HG03025 (cell line): Measurements from ENCODE around the gene ETV5.

ENCODE experiments used
- ATAC-seq: cut with Tn5 transposase; IDR thresholded peaks from one replicate; pipeline ENCODE4 v1.9.1; 2021; ENCODE audit warnings: mild to moderate bottlenecking, moderate library complexity; ENCODE audit not compliant: unreplicated experiment, low FRiP score

Gene ETV5

GRCh38 chr3:186097663-186098451 lies 11.0 kb downstream of the ETV5 start:
- no peak for ATAC-seq

GRCh38 chr3:186097317-186097662 lies 11.6 kb downstream of the ETV5 start:
- no peak for ATAC-seq

- no peak for ATAC-seq
Measured at GRCh38 chr3:186096290-186096689, 12.6 kb downstream of the ETV5 start.

GRCh38 chr3:186095561-186096081 lies 13.3 kb downstream of the ETV5 start:
- no peak for ATAC-seq

- ATAC-seq, result no peak
Measured at GRCh38 chr3:186094696-186095425, 14.0 kb downstream of the ETV5 start.

- no peak for ATAC-seq
Measured at GRCh38 chr3:186094271-186094670, 14.6 kb downstream of the ETV5 start.

- ATAC-seq, result no peak
Measured at GRCh38 chr3:186093271-186093900, 15.5 kb downstream of the ETV5 start.

GRCh38 chr3:186092360-186093070 lies 16.4 kb downstream of the ETV5 start:
- no peak for ATAC-seq

GRCh38 chr3:186090901-186091300 lies 18.0 kb downstream of the ETV5 start:
- ATAC-seq, result no peak

- ATAC-seq, result no peak
Measured at GRCh38 chr3:186088335-186088734, 20.6 kb downstream of the ETV5 start.

- ATAC-seq, result no peak
Measured at GRCh38 chr3:186084264-186084663, 24.6 kb downstream of the ETV5 start.

GRCh38 chr3:186083746-186084145 lies 25.1 kb downstream of the ETV5 start:
- ATAC-seq, result no peak

GRCh38 chr3:186082150-186082549 lies 26.7 kb downstream of the ETV5 start:
- ATAC-seq, result no peak

- ATAC-seq, result no peak
Measured at GRCh38 chr3:186081678-186082077, 27.2 kb downstream of the ETV5 start.

- no peak for ATAC-seq
Measured at GRCh38 chr3:186080849-186081438, 27.9 kb downstream of the ETV5 start.

GRCh38 chr3:186079925-186080324 lies 29.0 kb downstream of the ETV5 start:
- no peak for ATAC-seq

GRCh38 chr3:186077466-186077865 lies 31.4 kb downstream of the ETV5 start:
- no peak for ATAC-seq

- no peak for ATAC-seq
Measured at GRCh38 chr3:186075931-186076567, 32.8 kb downstream of the ETV5 start.

- ATAC-seq, result no peak
Measured at GRCh38 chr3:186075489-186075888, 33.4 kb downstream of the ETV5 start.

- no peak for ATAC-seq
Measured at GRCh38 chr3:186073641-186074040, 35.2 kb downstream of the ETV5 start.
